HL-60 (cell line): ENCODE measurements around the gene PAQR5.

Source experiments
- DNase-seq, 2 experiments: peaks; one replicate each; pipeline ENCODE4 v3.0.0-alpha.2; 2010 to 2020; ENCODE audit warnings: low read depth in 1 of 2, low spot score in 1 of 2
- H3K27ac ChIP-seq: fragments of 250-450 bp; sonication (Bioruptor Pico); replicated peaks from 2 replicates; pipeline ENCODE4 v1.5.1; 2020; ENCODE audit warnings: mild to moderate bottlenecking, moderate library complexity
- H3K27me3 ChIP-seq: fragments of 250-450 bp; sonication (Bioruptor Pico); 2 replicates; pipeline ENCODE4 v1.5.1; 2021; ENCODE audit warnings: mild to moderate bottlenecking, moderate library complexity; ENCODE audit not compliant: insufficient read depth, poor library complexity, severe bottlenecking
- H3K4me3 ChIP-seq: replicated peaks from 2 replicates; pipeline ENCODE4 v1.5.1; 2011; ENCODE audit warnings: mild to moderate bottlenecking, control low read depth, low read length; ENCODE audit not compliant: insufficient read depth
- CTCF ChIP-seq: IDR thresholded peaks from one replicate; pipeline ENCODE4 v1.5.1; 2011; ENCODE audit warnings: low read length, control low read depth, inconsistent platforms; ENCODE audit not compliant: insufficient read depth
- GABPA ChIP-seq: IDR thresholded peaks from 2 replicates; pipeline ENCODE4 v1.6.1; 2012; ENCODE audit warnings: low read depth
- POLR2AphosphoS5 ChIP-seq: IDR thresholded peaks from 2 replicates; pipeline ENCODE4 v1.6.1; 2012; ENCODE audit warnings: low read depth
- REST ChIP-seq: IDR thresholded peaks from 2 replicates; pipeline ENCODE4 v1.6.1; 2012; ENCODE audit warnings: low read depth; ENCODE audit not compliant: insufficient replicate concordance
- SPI1 ChIP-seq: IDR thresholded peaks from 2 replicates; pipeline ENCODE4 v1.6.1; 2012; ENCODE audit warnings: low read depth, mild to moderate bottlenecking, borderline replicate concordance

Gene PAQR5

GRCh38 chr15:69435985-69436384 lies 137.3 kb downstream of the PAQR5 start:
- Histone ChIP-seq H3K27me3 (no peaks in the 10 kb centered on the region), H3K27ac (peak overlapping the region; percentile 78), H3K4me3 (no peak overlapping the region)
- peak in 1 of 2 experiments; percentile 80 for DNase-seq
- TF ChIP-seq CTCF (no peak), SPI1 (peak; percentile 97), POLR2AphosphoS5 (0 out of 2 replicates have a peak, but pooled peaks have one; percentile 18), REST (no peak), GABPA (no peak)

- peak overlapping the region; percentile 78 for H3K27ac ChIP-seq
- no peaks in the 10 kb centered on the region for H3K27me3 ChIP-seq
- no peak for DNase-seq
- TF ChIP-seq GABPA (no peak), CTCF (no peak), POLR2AphosphoS5 (no peak), REST (no peak), SPI1 (no peak)
- no peak overlapping the region for H3K4me3 ChIP-seq
Observed at GRCh38 chr15:69436951-69437350, 138.2 kb downstream of the PAQR5 start.

- H3K27ac ChIP-seq = peak overlapping the region; percentile 61
- TF ChIP-seq GABPA (no peak), REST (no peak), CTCF (no peak), SPI1 (no peak), POLR2AphosphoS5 (no peak)
- DNase-seq = no peak
- H3K27me3 ChIP-seq = no peaks in the 10 kb centered on the region
- H3K4me3 ChIP-seq = no peak overlapping the region
Observed at GRCh38 chr15:69439623-69440022, 140.9 kb downstream of the PAQR5 start.
